HG02973 (cell line): ENCODE measurements around the gene CDKN1A.
"Not testable (repeated sequence)": the region's sequence is repeated elsewhere in the genome, so short reads cannot be mapped to it uniquely, and the experiment has no call there.

Source experiments
- ATAC-seq: cut with Tn5 transposase; IDR thresholded peaks from one replicate; pipeline ENCODE4 v1.9.1; 2021; ENCODE audit warnings: moderate library complexity; ENCODE audit not compliant: unreplicated experiment

The CDKN1A gene

DNA sequence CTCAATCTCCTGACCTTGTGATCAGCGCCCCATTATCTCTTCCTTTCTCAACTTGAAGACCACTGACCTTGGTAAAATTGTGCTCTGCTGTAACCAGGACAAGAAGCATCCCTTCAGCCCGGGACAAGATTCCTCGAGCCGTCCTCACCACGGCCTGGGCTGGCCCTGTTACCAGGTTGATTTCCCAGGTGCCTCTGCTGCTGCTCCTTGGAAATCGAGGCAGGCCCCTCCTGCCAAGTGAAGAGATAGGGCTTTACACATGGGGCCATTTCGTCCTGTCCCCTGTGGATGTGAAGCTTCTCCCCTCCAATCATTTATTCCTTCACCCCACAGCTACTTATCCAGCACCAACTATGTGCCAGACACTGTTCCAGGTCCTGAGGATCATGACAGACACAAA, 40.6 kb downstream of the CDKN1A start:
- no peak for ATAC-seq

DNA sequence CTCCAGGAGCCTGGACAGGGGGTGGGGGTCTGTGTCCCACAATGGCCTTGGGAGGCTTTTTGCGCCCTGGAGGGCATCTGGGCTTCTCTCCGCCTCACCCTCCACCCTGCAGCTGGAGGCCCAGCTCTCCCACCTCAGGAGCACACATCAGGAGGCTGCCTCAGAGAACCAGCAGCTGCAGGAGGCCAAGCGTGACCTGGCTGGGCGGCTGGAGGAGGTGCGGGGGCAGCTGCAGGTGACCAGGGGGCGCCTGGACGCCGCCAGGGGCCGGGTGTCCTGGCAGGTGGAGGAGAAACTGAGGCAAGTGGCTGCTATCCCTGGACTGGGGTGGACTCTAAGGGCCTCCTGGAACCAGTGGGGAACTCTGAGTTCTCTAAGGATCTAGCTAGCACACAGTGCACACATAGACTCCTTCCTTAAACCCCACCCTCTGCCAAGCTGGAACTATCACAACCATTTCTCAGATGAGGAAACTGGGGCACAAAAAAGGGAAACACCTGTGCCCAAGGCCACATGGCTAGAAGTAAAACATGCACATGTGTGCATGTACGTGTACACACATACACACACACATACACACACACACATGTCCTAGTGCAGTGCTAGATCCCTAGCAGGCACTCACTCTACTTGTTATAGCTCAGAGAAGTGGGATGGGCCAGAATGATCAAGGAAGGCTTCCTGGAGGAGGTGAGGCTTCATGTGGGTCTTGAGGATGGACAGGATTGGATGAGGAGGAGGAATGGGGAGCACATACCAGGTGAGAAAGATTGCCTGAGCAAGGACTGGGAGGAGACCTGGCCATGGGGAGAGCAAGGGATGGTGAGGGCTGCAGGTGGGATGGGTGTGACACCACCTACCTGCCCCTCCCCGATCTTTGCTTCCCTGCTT, 42.0 kb downstream of the CDKN1A start:
- ATAC-seq: no peak

DNA sequence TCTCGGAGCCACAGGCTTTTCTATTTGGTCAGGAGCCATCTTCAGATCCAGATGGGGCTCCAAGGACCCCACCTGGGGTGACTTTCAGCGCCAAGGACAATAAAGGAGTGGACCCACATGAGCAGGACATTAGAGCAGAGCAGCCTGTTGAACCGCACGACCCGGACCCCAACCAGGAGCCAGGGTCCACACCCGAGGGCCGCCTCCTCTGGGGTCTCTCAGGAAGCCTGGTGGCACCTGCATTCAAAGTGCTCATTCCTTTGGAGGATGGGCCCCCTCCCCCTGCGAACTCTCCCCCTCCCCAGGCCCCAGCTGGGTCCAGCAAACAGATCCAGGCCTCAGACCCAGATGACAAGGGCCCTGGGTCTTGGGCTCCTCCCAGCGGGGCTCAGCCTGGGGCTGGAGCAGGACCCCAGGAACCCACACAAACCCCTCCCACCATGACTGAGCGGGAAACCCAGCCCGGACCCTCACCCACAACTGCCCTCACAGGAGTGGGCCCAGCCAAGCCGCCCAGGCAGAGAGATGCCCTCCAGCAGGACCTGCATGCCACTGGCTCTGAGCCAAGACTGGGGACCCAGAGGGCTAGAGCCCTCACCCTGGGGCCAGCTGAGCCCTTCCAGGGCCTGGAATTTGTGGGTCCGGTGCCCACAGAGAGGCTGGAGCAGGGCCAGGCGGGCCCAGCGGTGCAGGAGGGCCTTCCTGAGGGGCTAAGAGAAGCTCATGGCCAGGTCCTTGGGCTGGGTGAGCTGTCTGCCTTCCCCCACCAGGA, 43.0 kb downstream of the CDKN1A start:
- no peak for ATAC-seq

DNA sequence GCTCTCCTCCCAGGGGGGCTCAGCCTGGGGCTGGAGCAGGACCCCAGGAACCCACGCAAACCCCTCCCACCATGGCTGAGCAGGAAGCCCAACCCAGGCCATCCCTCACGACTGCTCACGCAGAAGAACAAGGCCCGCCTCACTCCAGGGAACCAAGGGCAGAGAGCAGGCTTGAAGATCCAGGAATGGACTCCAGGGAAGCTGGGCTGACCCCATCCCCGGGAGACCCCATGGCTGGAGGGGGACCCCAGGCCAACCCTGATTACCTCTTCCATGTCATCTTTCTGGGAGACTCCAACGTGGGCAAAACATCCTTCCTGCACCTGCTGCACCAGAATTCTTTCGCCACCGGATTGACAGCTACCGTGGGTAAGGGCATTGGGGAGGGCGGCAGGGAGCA, 43.9 kb downstream of the CDKN1A start:
- no peak for ATAC-seq

DNA sequence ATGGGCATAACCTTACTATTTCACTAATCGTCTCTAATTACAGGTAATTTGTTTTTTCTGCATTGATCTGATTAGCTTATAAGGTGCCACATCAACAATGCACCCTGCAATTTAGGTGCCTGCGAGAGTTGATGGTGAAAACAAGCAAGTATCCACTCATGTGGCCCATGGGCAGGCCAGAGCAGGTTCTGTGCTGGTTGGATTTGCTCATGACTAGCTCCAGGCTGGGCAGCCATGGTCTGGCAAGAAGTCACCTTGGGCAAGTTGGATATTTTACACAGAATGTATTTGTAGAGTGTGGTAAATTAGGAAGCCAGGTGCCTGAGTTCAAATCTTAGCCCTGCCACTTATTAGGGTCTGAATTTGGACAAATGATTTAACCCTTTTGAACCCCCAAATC, 44.4 kb downstream of the CDKN1A start:
- no peak for ATAC-seq

DNA sequence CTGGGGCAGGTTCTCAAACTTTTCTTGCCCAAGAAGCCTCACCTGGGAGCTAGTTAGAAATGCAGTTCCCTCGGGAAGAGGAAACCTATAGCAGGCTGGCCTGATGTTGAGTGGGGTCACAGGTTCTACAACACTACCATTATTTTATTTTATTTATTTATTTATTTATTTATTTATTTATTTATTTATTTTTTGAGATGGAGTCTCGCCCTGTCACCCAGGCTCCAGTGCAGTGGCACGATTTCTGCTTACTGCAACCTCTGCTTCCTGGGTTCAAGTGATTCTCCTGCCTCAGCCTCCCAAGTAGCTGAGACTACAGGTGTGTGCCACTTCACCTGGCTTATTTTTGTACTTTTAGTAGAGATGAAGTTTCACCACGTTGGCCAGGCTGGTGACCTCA, 45.5 kb downstream of the CDKN1A start:
- not testable (repeated sequence) for ATAC-seq

DNA sequence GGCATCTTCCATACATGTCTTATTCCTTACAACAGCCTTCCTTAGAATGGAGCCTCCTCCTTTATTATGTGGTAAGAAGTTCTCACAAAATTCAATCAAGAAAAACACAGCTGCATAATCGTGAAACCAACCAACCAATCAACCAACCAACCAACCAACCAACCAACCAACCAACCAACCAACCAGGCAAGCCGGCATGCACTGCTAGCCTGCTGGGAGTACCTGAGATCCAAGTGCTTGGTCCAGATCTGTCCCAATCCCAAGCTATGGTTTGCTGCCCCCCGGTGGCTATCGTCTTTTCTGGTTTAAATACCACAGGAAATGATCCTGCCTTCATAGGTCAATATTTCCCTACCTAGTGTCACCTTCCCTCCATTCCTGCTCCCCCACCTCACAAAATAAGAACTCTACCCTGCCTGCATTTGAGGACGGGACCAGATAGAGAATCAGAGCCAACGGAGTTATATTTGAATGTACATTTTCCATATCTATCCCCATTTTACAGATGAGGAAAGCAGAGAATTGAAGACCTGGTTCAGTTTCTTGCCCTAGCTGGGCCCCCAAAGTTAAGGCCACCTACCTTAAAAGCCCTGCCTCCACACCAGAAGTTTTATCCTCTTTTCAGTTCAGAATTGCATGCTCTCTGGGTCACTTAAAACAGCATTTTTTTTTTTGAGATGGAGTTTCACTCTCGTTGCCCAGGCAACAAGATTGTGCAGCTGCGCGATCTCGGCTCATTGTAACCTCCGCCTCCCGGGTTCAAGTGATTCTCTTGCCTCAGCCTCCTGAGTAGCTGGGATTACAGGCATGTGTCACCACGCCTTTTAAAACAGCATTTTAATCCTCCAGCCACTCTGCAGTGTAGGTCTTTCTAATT, 46.2 kb downstream of the CDKN1A start:
- no peak for ATAC-seq

DNA sequence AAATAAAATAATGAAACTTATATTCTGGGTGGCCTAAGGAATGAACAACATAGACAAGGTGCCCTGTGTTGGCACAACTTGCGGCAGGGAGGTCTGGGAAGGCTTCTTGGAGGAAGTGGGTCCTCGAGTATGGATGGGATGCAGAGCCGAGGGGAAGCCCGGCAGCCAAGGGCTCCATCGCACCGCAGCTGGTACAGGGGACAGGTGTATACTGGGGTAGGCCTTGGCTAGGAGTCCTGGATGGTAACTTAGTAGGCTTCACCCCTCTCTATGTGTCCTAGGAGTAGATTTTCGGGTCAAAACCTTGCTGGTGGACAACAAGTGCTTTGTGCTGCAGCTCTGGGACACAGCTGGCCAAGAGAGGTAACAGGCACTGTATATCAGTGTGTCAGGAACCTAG, 47.1 kb downstream of the CDKN1A start:
- no peak for ATAC-seq

DNA sequence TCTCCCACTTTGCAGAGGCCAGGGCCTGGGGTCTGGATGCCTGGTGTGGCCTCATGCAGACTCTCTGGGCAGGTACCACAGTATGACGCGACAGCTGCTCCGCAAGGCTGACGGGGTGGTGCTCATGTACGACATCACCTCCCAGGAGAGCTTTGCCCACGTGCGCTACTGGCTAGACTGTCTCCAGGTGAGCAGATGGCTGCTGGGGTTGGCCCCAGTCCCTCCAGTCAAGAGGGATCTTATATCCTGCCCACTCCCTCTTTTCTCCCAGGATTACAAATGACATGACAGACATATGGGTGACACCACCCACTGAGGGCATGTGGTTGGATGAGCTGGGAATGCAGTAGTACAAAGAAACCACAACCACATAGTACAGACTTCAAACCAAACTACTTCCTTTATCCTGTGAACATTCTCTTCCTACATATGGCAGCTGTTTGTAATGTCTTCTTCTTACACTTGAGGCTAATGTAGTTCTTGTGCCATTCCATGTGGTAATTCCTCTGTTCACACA, 49.0 kb downstream of the CDKN1A start:
- no peak for ATAC-seq

DNA sequence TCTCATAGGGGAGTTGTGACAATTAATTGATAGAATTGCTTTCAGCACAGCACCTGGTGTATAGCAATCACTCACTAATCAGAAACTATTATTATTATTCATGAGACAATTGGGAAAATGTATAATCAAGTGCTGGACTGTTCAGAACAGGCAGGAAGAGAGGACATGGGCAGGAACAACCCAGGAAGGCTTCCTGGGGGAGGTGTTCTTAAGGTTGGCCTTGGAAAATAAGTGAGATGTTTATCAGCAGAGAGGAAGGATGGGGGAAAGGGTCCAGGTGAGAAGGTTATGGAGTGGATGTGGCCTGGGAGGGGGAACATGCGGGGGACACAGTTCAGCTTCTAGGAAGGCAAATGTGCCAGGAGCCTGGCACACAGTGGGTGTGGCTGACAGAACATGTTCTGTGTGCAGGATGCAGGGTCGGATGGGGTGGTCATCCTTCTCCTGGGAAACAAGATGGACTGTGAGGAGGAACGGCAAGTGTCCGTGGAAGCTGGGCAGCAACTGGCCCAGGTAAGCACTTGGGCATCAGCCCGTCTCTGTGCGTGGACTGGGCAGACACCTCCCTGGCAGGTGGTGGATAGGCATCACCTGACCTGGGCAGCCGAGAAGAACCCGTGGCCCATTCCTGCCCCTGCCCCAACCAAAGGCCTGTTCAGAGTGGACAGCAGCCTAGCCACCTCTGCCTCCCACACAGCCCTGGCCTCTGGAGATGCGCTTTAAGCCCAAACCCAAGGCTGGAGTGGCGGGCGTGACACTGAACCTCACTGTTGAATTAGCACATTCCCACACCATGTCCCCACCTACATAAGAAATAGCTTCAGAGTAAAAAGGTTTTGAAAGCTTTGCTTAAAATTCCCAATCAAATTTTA, 50.0 kb downstream of the CDKN1A start:
- ATAC-seq: no peak

DNA sequence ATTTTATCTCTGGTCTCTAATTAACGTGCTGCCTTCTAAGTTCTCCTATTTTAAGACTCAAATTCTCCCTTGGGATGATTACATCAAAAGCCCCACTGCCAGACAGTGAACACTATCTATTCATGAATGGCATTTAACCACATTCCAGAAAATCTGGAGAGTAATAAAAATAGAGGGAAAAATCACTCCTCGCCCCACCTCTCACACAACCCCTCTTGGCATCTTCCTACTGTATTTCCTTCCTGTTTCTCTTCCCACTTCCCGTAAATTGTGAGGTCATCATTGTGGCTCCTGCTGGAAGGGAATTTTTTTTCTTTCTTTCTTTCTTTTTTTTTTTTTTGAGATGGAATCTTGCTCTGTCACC, 50.6 kb downstream of the CDKN1A start:
- ATAC-seq: no peak

DNA sequence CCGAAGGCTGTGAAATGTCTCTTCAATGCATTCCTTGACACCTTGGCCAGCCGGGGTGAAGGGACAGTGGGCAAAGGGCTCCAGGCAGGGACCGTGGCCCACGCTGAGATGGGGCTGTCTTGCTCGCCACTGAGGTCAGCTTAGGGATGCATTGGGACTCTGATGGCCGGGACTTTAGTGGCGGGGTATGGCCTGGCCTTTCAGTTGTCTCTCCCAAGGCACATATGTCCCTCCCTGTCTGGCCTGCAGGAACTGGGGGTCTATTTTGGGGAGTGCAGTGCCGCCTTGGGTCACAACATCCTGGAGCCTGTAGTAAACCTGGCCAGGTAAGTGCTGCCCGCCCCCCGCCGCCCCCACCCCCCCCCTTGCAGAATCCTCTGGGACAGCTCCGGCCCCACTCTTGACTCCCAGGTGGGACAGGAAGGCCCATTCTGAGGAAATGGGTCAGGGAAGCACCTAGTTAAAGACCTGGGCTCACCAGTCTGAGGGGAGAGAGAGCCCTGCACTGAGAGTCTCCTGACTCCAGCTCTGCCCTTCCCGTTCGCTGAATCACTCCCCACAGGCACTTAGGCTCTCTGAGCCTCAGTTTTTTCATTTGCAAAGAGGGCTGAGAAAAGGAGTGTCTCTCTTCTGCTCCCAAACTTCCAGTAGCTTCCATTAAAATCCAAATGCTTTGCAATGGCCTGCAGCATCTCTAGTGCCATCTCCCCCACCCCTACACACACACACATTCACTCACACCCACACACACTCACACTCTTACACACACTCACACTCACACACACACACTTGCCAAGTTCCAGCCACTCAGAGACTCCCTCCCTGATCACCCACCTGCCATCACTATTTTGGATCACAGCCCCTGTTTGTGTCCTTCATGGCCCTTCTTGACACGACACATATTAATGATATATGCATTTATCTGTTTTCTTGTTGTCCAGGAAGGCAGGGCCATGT, 52.2 kb downstream of the CDKN1A start:
- no peak for ATAC-seq

DNA sequence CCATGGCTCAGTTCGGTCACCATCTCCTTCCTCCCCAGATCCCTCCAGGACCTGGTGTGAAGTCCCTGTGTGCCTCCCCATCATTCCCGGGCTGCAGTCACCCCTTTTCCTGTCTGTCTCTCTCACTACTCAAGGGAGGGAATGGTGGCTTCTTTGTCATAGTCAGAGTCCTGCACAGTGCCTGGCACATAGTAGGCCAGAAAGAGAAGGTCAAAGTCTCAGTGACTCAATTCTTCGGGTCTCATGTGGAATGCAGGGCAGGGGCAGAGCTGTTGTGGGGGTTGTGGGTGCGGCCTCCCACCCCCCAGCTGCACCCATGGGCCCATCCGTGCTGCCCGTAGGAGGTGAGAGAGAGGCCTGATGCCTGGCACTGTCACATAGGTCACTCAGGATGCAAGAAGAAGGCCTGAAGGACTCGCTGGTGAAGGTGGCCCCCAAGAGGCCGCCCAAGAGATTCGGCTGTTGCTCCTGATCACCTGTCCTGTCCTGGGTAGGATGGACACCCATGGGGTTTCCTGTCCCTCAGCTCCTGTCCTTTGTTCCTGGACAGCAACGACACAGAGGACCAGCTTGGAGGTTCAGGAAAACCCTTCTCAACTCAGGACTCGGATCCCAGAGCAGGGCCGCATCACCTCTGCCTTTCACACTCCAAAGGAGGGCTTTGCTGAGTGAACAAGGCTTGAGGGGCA, 53.3 kb downstream of the CDKN1A start:
- no peak for ATAC-seq

DNA sequence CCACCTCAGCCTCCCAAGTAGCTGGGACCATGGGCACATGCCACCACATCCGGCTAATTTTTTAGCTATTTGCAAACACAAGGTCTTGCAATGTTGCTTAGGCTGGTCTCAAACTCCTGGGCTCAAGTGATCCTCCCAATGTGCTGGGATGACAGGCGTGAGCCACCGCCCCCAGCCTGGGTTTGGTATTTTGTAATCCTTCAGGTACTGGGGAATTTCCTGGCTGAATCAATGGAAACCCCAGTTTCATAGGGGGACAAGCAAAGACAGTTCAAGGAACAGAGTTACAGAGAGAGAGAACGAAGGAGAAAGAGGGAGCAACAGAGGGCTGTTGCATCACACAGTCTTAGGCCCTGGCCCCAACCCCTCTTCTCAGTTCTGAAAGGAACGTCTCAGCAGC, 54.8 kb downstream of the CDKN1A start:
- ATAC-seq: no peak

DNA sequence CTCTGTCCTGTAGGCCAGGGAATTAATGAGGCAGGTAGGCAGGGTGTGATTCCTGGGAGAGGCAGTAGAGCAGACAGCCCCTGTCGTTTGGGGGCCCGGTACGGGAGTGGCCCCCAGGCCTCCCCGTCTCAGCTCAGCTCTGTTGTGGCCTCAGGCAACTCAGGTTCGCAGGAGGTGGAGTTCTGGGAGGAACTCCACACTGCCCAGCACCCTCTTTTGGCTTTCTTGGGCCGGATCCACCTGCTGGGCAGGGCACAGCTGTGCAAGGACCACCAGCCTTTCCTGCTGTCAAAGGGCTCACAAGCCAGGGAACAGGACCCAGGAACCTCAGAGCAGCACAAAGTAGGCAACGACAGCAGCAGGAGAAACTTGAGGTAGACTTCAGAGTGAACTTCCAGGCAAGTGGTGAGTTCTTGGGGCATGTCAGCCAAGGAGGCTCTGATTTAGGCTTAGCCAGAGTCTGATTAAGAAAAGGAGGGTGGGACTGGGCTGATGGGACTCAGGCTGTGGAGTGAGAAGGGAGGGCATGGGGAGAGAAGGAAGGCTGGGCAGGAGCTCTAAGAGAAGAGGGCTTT, 56.1 kb downstream of the CDKN1A start:
- ATAC-seq: no peak

DNA sequence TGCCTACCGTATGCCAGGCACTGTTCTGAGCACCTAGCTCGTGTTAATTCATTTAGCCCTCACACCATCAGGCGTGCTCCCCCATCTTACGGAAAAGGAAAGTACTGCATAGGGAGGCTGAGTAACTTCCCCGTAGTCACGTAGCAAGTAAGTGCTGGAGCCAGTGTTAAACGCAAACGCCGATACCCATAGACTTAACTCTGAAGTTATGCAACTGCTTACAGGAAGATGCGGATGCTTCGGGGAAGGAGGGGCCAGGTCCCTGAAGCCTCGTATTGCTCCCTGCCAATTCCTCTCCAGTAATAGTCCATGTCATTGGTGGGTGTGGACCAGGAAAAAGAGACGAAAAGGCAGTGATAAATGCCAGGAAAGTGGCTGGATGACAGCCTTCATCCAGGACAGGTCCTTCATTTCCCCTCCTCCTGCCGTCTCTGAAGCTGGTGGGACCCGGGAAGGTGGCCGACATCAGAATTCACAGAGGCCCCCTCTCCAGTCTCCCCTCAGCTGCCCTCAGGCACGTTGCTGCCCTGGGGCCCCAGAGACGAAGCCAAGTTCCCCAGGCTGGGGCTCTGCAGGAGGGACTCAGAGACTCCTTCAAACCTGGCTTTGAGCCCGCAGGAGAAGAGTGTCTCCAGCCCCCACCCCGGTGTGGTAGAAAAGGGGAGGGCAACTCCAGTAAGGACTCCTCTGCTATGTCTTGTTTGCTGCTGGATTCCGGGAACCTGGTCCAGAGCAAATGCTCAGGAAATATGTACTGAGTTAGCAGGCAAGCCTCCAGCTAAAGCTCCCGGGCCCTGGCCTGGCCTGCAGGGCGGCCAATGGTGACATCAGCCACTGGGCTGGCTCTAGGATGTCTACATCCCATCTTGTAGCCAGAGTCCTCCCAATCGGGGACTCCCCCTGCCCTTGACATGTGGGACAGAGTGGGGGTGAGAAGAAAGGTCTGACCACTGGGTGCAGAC, 56.9 kb downstream of the CDKN1A start:
- no peak for ATAC-seq
